CD4-positive, alpha-beta T cell (primary cell): ENCODE data around the gene IQGAP2. TPM values are rescaled to one million over a fixed set of nuclear protein-coding genes. Genes with fewer than 3 reads are reported as not detected.

Experiments
- ATAC-seq: fragments of 200-7000 bp; cut with Tn5 transposase; one replicate; pipeline ENCODE4 v1.10.0; 2022; ENCODE audit warnings: mild to moderate bottlenecking; ENCODE audit not compliant: poor library complexity
- CTCF ChIA-PET: fragments of 350-600 bp; sonication (Branson Sonifier 250); formaldehyde crosslinking; loops from one replicate; lab custom pipeline; 2021; ENCODE audit warnings: antibody characterized with exemption, inconsistent platforms; lab: Charles Lee
- POLR2A ChIA-PET: fragments of 350-600 bp; sonication (Branson Sonifier 250); formaldehyde crosslinking; loops from one replicate; lab custom pipeline; 2021; ENCODE audit warnings: antibody characterized with exemption, inconsistent platforms; lab: Charles Lee
- DNase-seq, 14 experiments: peaks; one replicate each; pipeline ENCODE4 v3.0.0-alpha.2; 2013 to 2020; ENCODE audit warnings: mixed read lengths in 2 of 14
- H3K27ac ChIP-seq, 2 donors: one replicate each; pipeline versions ENCODE4 v1.5.1 to v1.7.0; 2013; ENCODE audit warnings: low read length in 2 of 2, low read depth in 1 of 2, mild to moderate bottlenecking in 1 of 2
- H3K27me3 ChIP-seq, 2 experiments: 1 replicate in 1 of 2; 2 replicates in 1 of 2; pipeline versions ENCODE4 v1.6.1 to v1.7.0; 2013; ENCODE audit warnings: low read length in 2 of 2, control low read depth in 1 of 2, mild to moderate bottlenecking in 1 of 2, moderate library complexity in 1 of 2; ENCODE audit not compliant: insufficient read depth in 2 of 2, control insufficient read depth in 1 of 2
- H3K36me3 ChIP-seq: one replicate; pipeline ENCODE4 v1.6.1; 2013; ENCODE audit warnings: low read length, control low read depth; ENCODE audit not compliant: insufficient read depth
- H3K4me1 ChIP-seq: one replicate; pipeline ENCODE4 v1.6.1; 2013; ENCODE audit warnings: low read length, control low read depth; ENCODE audit not compliant: insufficient read depth
- H3K4me3 ChIP-seq: one replicate; pipeline ENCODE4 v1.5.1; 2013; ENCODE audit warnings: mild to moderate bottlenecking, low read length, moderate library complexity
- H3K9me3 ChIP-seq, 2 experiments: 1 replicate in 1 of 2; 2 replicates in 1 of 2; pipeline versions ENCODE4 v1.6.1 to v1.7.0; 2013; ENCODE audit warnings: low read length in 2 of 2, mild to moderate bottlenecking in 2 of 2, control low read depth in 1 of 2, moderate library complexity in 1 of 2; ENCODE audit not compliant: control insufficient read depth in 1 of 2, insufficient read depth in 1 of 2
- H3K27ac Mint-ChIP-seq: one replicate; pipeline ENCODE4 v1.8.0; 2020; ENCODE audit warnings: mixed read lengths
- H3K27me3 Mint-ChIP-seq: one replicate; pipeline ENCODE4 v1.8.0; 2021; ENCODE audit warnings: mixed read lengths
- H3K36me3 Mint-ChIP-seq: one replicate; pipeline ENCODE4 v1.8.0; 2021; ENCODE audit warnings: low read depth, mixed read lengths
- H3K4me1 Mint-ChIP-seq: one replicate; pipeline ENCODE4 v1.8.0; 2021; ENCODE audit warnings: low read depth, mixed read lengths
- H3K4me3 Mint-ChIP-seq: one replicate; pipeline ENCODE4 v1.8.0; 2020; ENCODE audit warnings: mild to moderate bottlenecking, mixed read lengths
- H3K9me3 Mint-ChIP-seq: one replicate; pipeline ENCODE4 v1.8.0; 2020; ENCODE audit warnings: mixed read lengths
- CTCF ChIP-seq: fragments of 200-600 bp; IDR thresholded peaks from one replicate; pipeline ENCODE4 v1.8.0; 2022; ENCODE audit warnings: antibody characterized with exemption, mild to moderate bottlenecking
- intact Hi-C, 2 experiments: fragments of 100-400 bp; cut with DNase I in 1 of 2; cut with micrococcal nuclease in 1 of 2; formaldehyde crosslinking; loops; one replicate each; pipeline versions ENCODE4 v1.15.1 to v1.9.0; 2023 to 2025; cut with DNase I, micrococcal nuclease
- total RNA-seq, 174 experiments: library from RNA in 2 of 174; stranded (reverse) in 2 of 174; gene quantifications; one replicate each; pipeline ENCODE4 v1.2.3 and lab custom pipeline; 2021 to 2026

Gene IQGAP2
- total RNA-seq, 2 experiments from 2014 or later: 58.8 TPM

- no peaks in the 10 kb centered on the region for H3K27me3 ChIP-seq
- Mint-ChIP-seq H3K4me1 (peaks cover 23% of the 10 kb centered on the region), H3K9me3 (no peaks in the 10 kb centered on the region), H3K27me3 (no peaks in the 10 kb centered on the region), H3K27ac (peak overlapping the region; percentile 87), H3K36me3 (peaks cover 93% of the 10 kb centered on the region), H3K4me3 (no peak overlapping the region)
- no peak overlapping the region for H3K4me3 ChIP-seq
- ChIA-PET POLR2A (interaction anchor here (0.7 kb wide), 1 partner anchor 309 kb away, joined by 3 read pairs; no protein-coding TSS in a partner anchor), CTCF (interaction anchor here (1.0 kb wide), 1 partner anchor 166 kb away, joined by 5 read pairs; no protein-coding TSS in a partner anchor)
- no peaks in the 10 kb centered on the region for H3K9me3 ChIP-seq
- no peaks in the 10 kb centered on the region for H3K4me1 ChIP-seq
- H3K36me3 ChIP-seq: peaks cover 77% of the 10 kb centered on the region
- TF ChIP-seq CTCF: no peak
- H3K27ac ChIP-seq: no peak overlapping the region
- peak; percentile 71 for ATAC-seq
- intact Hi-C loops: loop anchor here in 1 of 2 experiments (10.0 kb wide), 1 partner anchor 406 kb away; no protein-coding TSS in a partner anchor
- peak in 3 of 14 experiments; percentile 34 to 61 (median 40) for DNase-seq
Observed at GRCh38 chr5:76608833-76609232, 205.7 kb downstream of the IQGAP2 start.

- no peak overlapping the region for H3K4me3 Mint-ChIP-seq
- Histone ChIP-seq H3K27me3 (no peaks in the 10 kb centered on the region), H3K27ac (no peak overlapping the region), H3K36me3 (peaks cover 77% of the 10 kb centered on the region), H3K9me3 (no peaks in the 10 kb centered on the region), H3K4me1 (no peaks in the 10 kb centered on the region), H3K4me3 (no peak overlapping the region)
- ChIA-PET POLR2A (no interaction called here), CTCF (interaction anchor here (0.6 kb wide), 1 partner anchor 9 kb away, joined by 3 read pairs; no protein-coding TSS in a partner anchor)
- peaks cover 23% of the 10 kb centered on the region for H3K4me1 Mint-ChIP-seq
- DNase-seq (no peak), ATAC-seq (no peak)
- H3K27ac Mint-ChIP-seq: no peak overlapping the region
- intact Hi-C loops: no loop called here
- peaks cover 94% of the 10 kb centered on the region for H3K36me3 Mint-ChIP-seq
- H3K9me3 Mint-ChIP-seq: no peaks in the 10 kb centered on the region
- no peaks in the 10 kb centered on the region for H3K27me3 Mint-ChIP-seq
- no peak for TF ChIP-seq CTCF
Observed at GRCh38 chr5:76610196-76610595, 207.1 kb downstream of the IQGAP2 start.

GRCh38 chr5:76612942-76613341, 209.9 kb downstream of the IQGAP2 start:
- TF ChIP-seq CTCF: no peak
- ChIA-PET POLR2A (no interaction called here), CTCF (interaction anchor here (2.4 kb wide), 1 partner anchor 11 kb away, joined by 6 read pairs; no protein-coding TSS in a partner anchor)
- Histone ChIP-seq H3K36me3 (peaks cover 71% of the 10 kb centered on the region), H3K27me3 (no peaks in the 10 kb centered on the region), H3K4me3 (no peak overlapping the region), H3K27ac (no peak overlapping the region), H3K4me1 (no peaks in the 10 kb centered on the region), H3K9me3 (no peaks in the 10 kb centered on the region)
- Mint-ChIP-seq H3K4me3 (no peak overlapping the region), H3K4me1 (peaks cover 13% of the 10 kb centered on the region), H3K27ac (no peak overlapping the region), H3K27me3 (no peaks in the 10 kb centered on the region), H3K9me3 (no peaks in the 10 kb centered on the region), H3K36me3 (peaks cover 93% of the 10 kb centered on the region)
- DNase-seq (no peak), ATAC-seq (no peak)
- intact Hi-C loops: no loop called here
